Testis (tissue), 3 donors: Measurements from ENCODE around the gene NEO1. TPM values are rescaled to one million over a fixed set of nuclear protein-coding genes. Genes with fewer than 3 reads are reported as not detected.

ENCODE experiments used
- DNase-seq: peaks from one replicate; pipeline ENCODE4 v3.0.0-alpha.2; 2019
- H3K27ac ChIP-seq, 2 donors: fragments of 200-600 bp; sonication (generic); one replicate each; pipeline ENCODE4 v1.5.1; 2019
- H3K27me3 ChIP-seq: fragments of 200-600 bp; sonication (generic); one replicate; pipeline ENCODE4 v1.5.1; 2019
- H3K36me3 ChIP-seq: fragments of 200-600 bp; sonication (generic); one replicate; pipeline ENCODE4 v1.5.1; 2017; ENCODE audit warnings: low read depth; ENCODE audit errors: missing control alignments
- H3K4me1 ChIP-seq: fragments of 200-600 bp; sonication (generic); one replicate; pipeline ENCODE4 v1.5.1; 2019
- H3K4me3 ChIP-seq, 2 donors: fragments of 200-600 bp; sonication (generic); one replicate each; pipeline ENCODE4 v1.5.1; 2017 to 2019
- H3K9me3 ChIP-seq: fragments of 200-600 bp; sonication (generic); one replicate; pipeline ENCODE4 v1.5.1; 2017
- POLR2A ChIP-seq: fragments of 450-650 bp; IDR thresholded peaks from one replicate; pipeline ENCODE4 v1.6.1; 2017; ENCODE audit warnings: antibody characterized with exemption, mild to moderate bottlenecking, moderate library complexity
- WGBS, 2 donors: methylation state at CpG; one replicate each; pipeline ENCODE4 v1.1.5; 2018; 5-methylcytosine and 5-hydroxymethylcytosine counted together
- intact Hi-C: fragments of 100-400 bp; cut with DNase I; formaldehyde crosslinking; loops from one replicate; pipeline ENCODE4 v1.15.1; 2023; ENCODE audit warnings: low total_unique reads
- polyA plus RNA-seq: library from polyadenylated mRNA; stranded (reverse); fragments of 350-450 nt; fragmentation: Illumina TruSeq; extraction: RNeasy Lipid Tissue Mini Kit (QIAGEN cat#74804); gene quantifications from one replicate; pipeline ENCODE4 v1.2.3, GENCODE V29; 2014; ENCODE audit warnings: low read depth, low replicate concordance; ENCODE audit not compliant: insufficient read depth
- total RNA-seq, 2 donors: library from RNA; depleted of rRNA; stranded (reverse); fragments of >200 nt; gene quantifications; one replicate each; pipeline ENCODE4 v1.2.3, GENCODE V29; 2016
- TF ChIP-seq, protein P1 (sequence below), 3 experiments: fragments of 450-650 bp in 2 of 3; fragments of 200-600 bp in 1 of 3; sonication (generic) in 1 of 3; IDR thresholded peaks; one replicate each; pipeline ENCODE4 v1.5.1; 2016 to 2019; ENCODE audit warnings: antibody characterized with exemption in 3 of 3, mild to moderate bottlenecking in 2 of 3, moderate library complexity in 1 of 3

Gene NEO1
- total and polyA plus RNA-seq, 3 donors from 2014 or later: 42.2 to 57.4 (median 50.2) TPM

GRCh38 chr15:73232776-73233175, 180.5 kb downstream of the NEO1 start:
- DNase-seq: no peak
- H3K9me3 ChIP-seq: no peaks in the 10 kb centered on the region
- H3K4me3 ChIP-seq: no peak overlapping the region

GRCh38 chr15:73233623-73234022, 181.4 kb downstream of the NEO1 start:
- H3K4me3 ChIP-seq: no peak overlapping the region
- no peaks in the 10 kb centered on the region for H3K27me3 ChIP-seq
- H3K36me3 ChIP-seq: no peaks in the 10 kb centered on the region
- no peak for DNase-seq
- H3K4me1 ChIP-seq: no peaks in the 10 kb centered on the region
- intact Hi-C loops: no loop called here
- TF ChIP-seq, protein P1, sequence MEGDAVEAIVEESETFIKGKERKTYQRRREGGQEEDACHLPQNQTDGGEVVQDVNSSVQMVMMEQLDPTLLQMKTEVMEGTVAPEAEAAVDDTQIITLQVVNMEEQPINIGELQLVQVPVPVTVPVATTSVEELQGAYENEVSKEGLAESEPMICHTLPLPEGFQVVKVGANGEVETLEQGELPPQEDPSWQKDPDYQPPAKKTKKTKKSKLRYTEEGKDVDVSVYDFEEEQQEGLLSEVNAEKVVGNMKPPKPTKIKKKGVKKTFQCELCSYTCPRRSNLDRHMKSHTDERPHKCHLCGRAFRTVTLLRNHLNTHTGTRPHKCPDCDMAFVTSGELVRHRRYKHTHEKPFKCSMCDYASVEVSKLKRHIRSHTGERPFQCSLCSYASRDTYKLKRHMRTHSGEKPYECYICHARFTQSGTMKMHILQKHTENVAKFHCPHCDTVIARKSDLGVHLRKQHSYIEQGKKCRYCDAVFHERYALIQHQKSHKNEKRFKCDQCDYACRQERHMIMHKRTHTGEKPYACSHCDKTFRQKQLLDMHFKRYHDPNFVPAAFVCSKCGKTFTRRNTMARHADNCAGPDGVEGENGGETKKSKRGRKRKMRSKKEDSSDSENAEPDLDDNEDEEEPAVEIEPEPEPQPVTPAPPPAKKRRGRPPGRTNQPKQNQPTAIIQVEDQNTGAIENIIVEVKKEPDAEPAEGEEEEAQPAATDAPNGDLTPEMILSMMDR (IDR thresholded peaks at IDR 0.05): no peak
- TF ChIP-seq POLR2A: no peak
- no peaks in the 10 kb centered on the region for H3K9me3 ChIP-seq
- 87 to 89% methylated on average over 5 of the region's 5 CpGs for WGBS, 2 donors
- no peak overlapping the region for H3K27ac ChIP-seq

More at GRCh38 chr15:73232776-73233175, 180.5 kb downstream of the NEO1 start:
- no peaks in the 10 kb centered on the region for H3K4me1 ChIP-seq
- H3K36me3 ChIP-seq: no peaks in the 10 kb centered on the region
- 94 to 95% methylated on average over 2 of the region's 2 CpGs for WGBS, 2 donors
- intact Hi-C loops: no loop called here
- no peaks in the 10 kb centered on the region for H3K27me3 ChIP-seq
- TF ChIP-seq, protein P1 (IDR thresholded peaks at IDR 0.05): no peak
- TF ChIP-seq POLR2A: no peak
- no peak overlapping the region for H3K27ac ChIP-seq

- no peak for DNase-seq
- no peak overlapping the region for H3K4me3 ChIP-seq
- no peak overlapping the region for H3K27ac ChIP-seq
- TF ChIP-seq POLR2A: no peak
- TF ChIP-seq, protein P1 (IDR thresholded peaks at IDR 0.05): no peak
- WGBS, 2 donors: 72 to 73% methylated on average over 3 of the region's 3 CpGs
- H3K4me1 ChIP-seq: no peaks in the 10 kb centered on the region
- intact Hi-C loops: no loop called here
- H3K27me3 ChIP-seq: no peaks in the 10 kb centered on the region
- no peaks in the 10 kb centered on the region for H3K36me3 ChIP-seq
- no peaks in the 10 kb centered on the region for H3K9me3 ChIP-seq
Measured at GRCh38 chr15:73237910-73238309, 185.6 kb downstream of the NEO1 start.

GRCh38 chr15:73239564-73240215, 187.4 kb downstream of the NEO1 start:
- H3K27me3 ChIP-seq: no peaks in the 10 kb centered on the region
- H3K4me3 ChIP-seq: no peak overlapping the region
- no peaks in the 10 kb centered on the region for H3K36me3 ChIP-seq
- no peaks in the 10 kb centered on the region for H3K9me3 ChIP-seq
- intact Hi-C loops: no loop called here
- 85 to 89% methylated on average over 10 of the region's 10 CpGs for WGBS, 2 donors
- H3K27ac ChIP-seq: no peak overlapping the region
- no peak for TF ChIP-seq POLR2A
- TF ChIP-seq, protein P1 (IDR thresholded peaks at IDR 0.05): no peak
- H3K4me1 ChIP-seq: no peaks in the 10 kb centered on the region
- DNase-seq: no peak
